Natural killer cell (primary cell): ENCODE measurements around the gene C15orf62. TPM values are rescaled to one million over a fixed set of nuclear protein-coding genes. Genes with fewer than 3 reads are reported as not detected.

Experiments used
- ATAC-seq, 3 donors: fragments of 150-1000 bp in 2 of 3; fragments of 200-7000 bp in 1 of 3; cut with Tn5 transposase; 1 replicate in 1 of 3; 2 replicates in 2 of 3; pipeline ENCODE4 v1.10.0; 2021; ENCODE audit warnings: mild to moderate bottlenecking in 2 of 3, moderate library complexity in 2 of 3
- DNase-seq, 2 donors: peaks; one replicate each; pipeline versions ENCODE4 v3.0.0 to v3.0.0-alpha.2; 2013 to 2021; ENCODE audit warnings: mixed read lengths in 1 of 2
- H3K27ac ChIP-seq: one replicate; pipeline ENCODE4 v1.5.1; 2013; ENCODE audit warnings: mild to moderate bottlenecking, low read length
- H3K27me3 ChIP-seq: one replicate; pipeline ENCODE4 v1.6.1; 2013; ENCODE audit warnings: low read length; ENCODE audit not compliant: control insufficient read depth, insufficient read depth
- H3K36me3 ChIP-seq: one replicate; pipeline ENCODE4 v1.6.1; 2013; ENCODE audit warnings: low read length; ENCODE audit not compliant: control insufficient read depth, insufficient read depth
- H3K4me1 ChIP-seq: one replicate; pipeline ENCODE4 v1.6.1; 2013; ENCODE audit warnings: low read length; ENCODE audit not compliant: control insufficient read depth, insufficient read depth
- H3K4me3 ChIP-seq: one replicate; pipeline ENCODE4 v1.5.1; 2013; ENCODE audit warnings: low read length
- H3K9me3 ChIP-seq: one replicate; pipeline ENCODE4 v1.6.1; 2013; ENCODE audit warnings: low read length; ENCODE audit not compliant: control insufficient read depth, insufficient read depth
- H3K27ac Mint-ChIP-seq, 2 donors: one replicate each; pipeline ENCODE4 v1.8.0; 2022; ENCODE audit warnings: mild to moderate bottlenecking in 2 of 2, mixed read lengths in 2 of 2, moderate library complexity in 1 of 2
- H3K27me3 Mint-ChIP-seq, 2 donors: one replicate each; pipeline ENCODE4 v1.8.0; 2022; ENCODE audit warnings: low read depth in 2 of 2, mixed read lengths in 2 of 2
- H3K36me3 Mint-ChIP-seq: one replicate; pipeline ENCODE4 v1.8.0; 2022; ENCODE audit warnings: mixed read lengths
- H3K4me1 Mint-ChIP-seq, 2 donors: one replicate each; pipeline ENCODE4 v1.8.0; 2022; ENCODE audit warnings: mixed read lengths in 2 of 2
- H3K4me3 Mint-ChIP-seq: one replicate; pipeline ENCODE4 v1.8.0; 2022; ENCODE audit warnings: mild to moderate bottlenecking, moderate library complexity, mixed read lengths
- H3K9me3 Mint-ChIP-seq, 2 donors: one replicate each; pipeline ENCODE4 v1.8.0; 2022; ENCODE audit warnings: mixed read lengths in 2 of 2
- WGBS: methylation state at CpG from one replicate; pipeline ENCODE4 v1.1.7; 2013; ENCODE audit warnings: missing lambda C conversion rate; ENCODE audit not compliant: insufficient coverage; 5-methylcytosine and 5-hydroxymethylcytosine counted together
- intact Hi-C: fragments of 100-400 bp; cut with micrococcal nuclease; formaldehyde crosslinking; loops from one replicate; pipeline ENCODE4 v1.14.2; 2022
- total RNA-seq, 4 donors: library from RNA; stranded (reverse); fragments of 120-200 nt in 1 of 4; gene quantifications; one replicate each; pipeline versions ENCODE4 v1.2.3 to v1.2.4, GENCODE V29; 2013 to 2022
- TF ChIP-seq, protein P1 (sequence below): fragments of 200-600 bp; IDR thresholded peaks from one replicate; pipeline ENCODE4 v1.8.0; 2022; ENCODE audit warnings: antibody characterized with exemption

The C15orf62 gene
- total RNA-seq, 3 donors from 2014 or later (not counting 1 experiment from before 2014, with no cell fraction given): 0.64 to 1.4 (median 0.80) TPM

DNA sequence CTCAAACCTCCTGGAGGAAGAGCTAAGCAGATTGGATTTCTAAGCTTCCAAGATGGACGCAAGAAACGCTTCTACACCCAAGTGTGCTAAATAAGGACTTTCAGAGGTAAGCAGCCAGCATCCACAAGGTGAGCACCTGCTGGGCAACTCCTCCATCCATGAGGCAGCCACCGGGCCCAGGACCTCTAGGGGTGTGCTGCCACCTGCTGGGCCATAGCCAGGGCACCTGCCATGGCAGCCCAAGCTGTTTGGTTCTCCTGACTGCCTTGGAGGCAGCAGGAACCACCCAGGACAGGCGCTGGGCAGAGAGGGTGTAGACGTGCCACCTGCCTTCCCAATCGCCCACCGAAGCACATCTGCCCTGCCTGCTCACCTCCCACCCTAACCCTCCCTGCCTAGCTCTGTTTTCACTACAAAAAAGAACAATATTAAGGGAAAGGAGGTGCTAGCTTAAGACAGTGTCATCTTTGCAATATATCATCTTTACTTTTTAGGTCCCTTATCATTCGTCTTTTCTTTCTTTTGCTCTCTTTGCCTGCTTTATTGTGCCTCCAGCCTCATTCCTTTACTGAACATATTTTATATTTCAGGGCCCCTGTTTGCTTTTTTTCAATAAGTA is 12.9 kb downstream of the C15orf62 start:
- Mint-ChIP-seq H3K4me1 (peaks cover 33 to 37% of the 10 kb centered on the region in 2 donors), H3K4me3 (no peak overlapping the region), H3K36me3 (no peaks in the 10 kb centered on the region), H3K27me3 (no peaks in the 10 kb centered on the region), H3K27ac (peak overlapping the region in 1 of 2 donors; percentile 46), H3K9me3 (no peaks in the 10 kb centered on the region)
- no peaks in the 10 kb centered on the region for H3K27me3 ChIP-seq
- no peak overlapping the region for H3K4me3 ChIP-seq
- intact Hi-C loops: loop anchor here (1.0 to 2.0 kb wide), 3 partner anchors 36 to 104 kb away; no protein-coding TSS in a partner anchor
- no peaks in the 10 kb centered on the region for H3K9me3 ChIP-seq
- WGBS: 47% methylated on average over 6 of the region's 8 CpGs
- peaks cover 29% of the 10 kb centered on the region for H3K4me1 ChIP-seq
- TF ChIP-seq, protein P1, sequence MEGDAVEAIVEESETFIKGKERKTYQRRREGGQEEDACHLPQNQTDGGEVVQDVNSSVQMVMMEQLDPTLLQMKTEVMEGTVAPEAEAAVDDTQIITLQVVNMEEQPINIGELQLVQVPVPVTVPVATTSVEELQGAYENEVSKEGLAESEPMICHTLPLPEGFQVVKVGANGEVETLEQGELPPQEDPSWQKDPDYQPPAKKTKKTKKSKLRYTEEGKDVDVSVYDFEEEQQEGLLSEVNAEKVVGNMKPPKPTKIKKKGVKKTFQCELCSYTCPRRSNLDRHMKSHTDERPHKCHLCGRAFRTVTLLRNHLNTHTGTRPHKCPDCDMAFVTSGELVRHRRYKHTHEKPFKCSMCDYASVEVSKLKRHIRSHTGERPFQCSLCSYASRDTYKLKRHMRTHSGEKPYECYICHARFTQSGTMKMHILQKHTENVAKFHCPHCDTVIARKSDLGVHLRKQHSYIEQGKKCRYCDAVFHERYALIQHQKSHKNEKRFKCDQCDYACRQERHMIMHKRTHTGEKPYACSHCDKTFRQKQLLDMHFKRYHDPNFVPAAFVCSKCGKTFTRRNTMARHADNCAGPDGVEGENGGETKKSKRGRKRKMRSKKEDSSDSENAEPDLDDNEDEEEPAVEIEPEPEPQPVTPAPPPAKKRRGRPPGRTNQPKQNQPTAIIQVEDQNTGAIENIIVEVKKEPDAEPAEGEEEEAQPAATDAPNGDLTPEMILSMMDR: peak; percentile 77
- peak; percentile 93 to 98 (median 97) for ATAC-seq
- H3K36me3 ChIP-seq: peaks cover 15% of the 10 kb centered on the region
- H3K27ac ChIP-seq: no peak overlapping the region
- DNase-seq: peak; percentile 74 to 88

GRCh38 chr15:40785164-40785563 is 15.4 kb downstream of the C15orf62 start:
- H3K9me3 Mint-ChIP-seq: no peaks in the 10 kb centered on the region
- Histone ChIP-seq H3K4me3 (no peak overlapping the region), H3K36me3 (no peaks in the 10 kb centered on the region), H3K27me3 (no peaks in the 10 kb centered on the region), H3K4me1 (peaks cover 26% of the 10 kb centered on the region), H3K27ac (no peak overlapping the region), H3K9me3 (no peaks in the 10 kb centered on the region)
- ATAC-seq (no peak), DNase-seq (no peak)
- TF ChIP-seq, protein P1: no peak
- intact Hi-C loops: no loop called here
- H3K4me3 Mint-ChIP-seq: no peak overlapping the region
- peaks cover 37 to 38% of the 10 kb centered on the region in 2 donors for H3K4me1 Mint-ChIP-seq
- no peaks in the 10 kb centered on the region for H3K36me3 Mint-ChIP-seq
- 100% methylated on average over 2 of the region's 3 CpGs for WGBS
- H3K27me3 Mint-ChIP-seq: no peaks in the 10 kb centered on the region
- no peak overlapping the region for H3K27ac Mint-ChIP-seq

GRCh38 chr15:40785814-40786213 is 16.0 kb downstream of the C15orf62 start:
- 100% methylated on average over 1 of the region's 2 CpGs for WGBS

More at GRCh38 chr15:40785814-40786213, 16.0 kb downstream of the C15orf62 start:
- Mint-ChIP-seq H3K4me3 (no peak overlapping the region), H3K27ac (peak overlapping the region in 1 of 2 donors; percentile 79), H3K9me3 (no peaks in the 10 kb centered on the region), H3K4me1 (peaks cover 37 to 38% of the 10 kb centered on the region in 2 donors), H3K27me3 (no peaks in the 10 kb centered on the region), H3K36me3 (no peaks in the 10 kb centered on the region)
- H3K4me3 ChIP-seq: no peak overlapping the region
- H3K9me3 ChIP-seq: no peaks in the 10 kb centered on the region
- ATAC-seq (no peak), DNase-seq (no peak)
- H3K27ac ChIP-seq: no peak overlapping the region
- H3K27me3 ChIP-seq: no peaks in the 10 kb centered on the region
- no peaks in the 10 kb centered on the region for H3K36me3 ChIP-seq
- intact Hi-C loops: no loop called here
- H3K4me1 ChIP-seq: peaks cover 26% of the 10 kb centered on the region
- TF ChIP-seq, protein P1: no peak
